ENCODE results near the gene CNKSR1.

Gene CNKSR1

GRCh38 chr1:26184086-26184485, 6.8 kb downstream of the CNKSR1 start:
- TF ChIP-seq GATA2 (IDR thresholded peaks at IDR 0.05; ENCODE audit: low read depth, low read length) (no peak), GATA3 (IDR thresholded peaks at IDR 0.05; ENCODE audit: low read depth, low read length) (no peak)

GRCh38 chr1:26184883-26185282, 7.6 kb downstream of the CNKSR1 start:
- TF ChIP-seq GATA3 (IDR thresholded peaks at IDR 0.05; ENCODE audit: low read depth, low read length) (no peak), GATA2 (IDR thresholded peaks at IDR 0.05; ENCODE audit: low read depth, low read length) (no peak)

- no peak for TF ChIP-seq GATA2 (IDR thresholded peaks at IDR 0.05; ENCODE audit: low read depth, low read length)
- no peak for TF ChIP-seq GATA3 (IDR thresholded peaks at IDR 0.05; ENCODE audit: low read depth, low read length)
Observed at GRCh38 chr1:26187882-26188281, 10.6 kb downstream of the CNKSR1 start.

GRCh38 chr1:26188477-26188876, 11.2 kb downstream of the CNKSR1 start:
- TF ChIP-seq GATA3 (IDR thresholded peaks at IDR 0.05; ENCODE audit: low read depth, low read length) (no peak), GATA2 (IDR thresholded peaks at IDR 0.05; ENCODE audit: low read depth, low read length) (no peak)

- TF ChIP-seq GATA3 (IDR thresholded peaks at IDR 0.05; ENCODE audit: low read depth, low read length) (no peak), GATA2 (IDR thresholded peaks at IDR 0.05; ENCODE audit: low read depth, low read length) (no peak)
Observed at GRCh38 chr1:26189331-26189730, 12.0 kb downstream of the CNKSR1 start.

GRCh38 chr1:26189751-26190275, 12.5 kb downstream of the CNKSR1 start:
- TF ChIP-seq GATA3 (IDR thresholded peaks at IDR 0.05; ENCODE audit: low read depth, low read length) = no peak
- TF ChIP-seq GATA2 (IDR thresholded peaks at IDR 0.05; ENCODE audit: low read depth, low read length) = no peak

- TF ChIP-seq GATA3 (IDR thresholded peaks at IDR 0.05; ENCODE audit: low read depth, low read length) = no peak
- no peak for TF ChIP-seq GATA2 (IDR thresholded peaks at IDR 0.05; ENCODE audit: low read depth, low read length)
Observed at GRCh38 chr1:26190373-26190987, 13.2 kb downstream of the CNKSR1 start, which contains the start of gene CATSPER4. TSS of gene CATSPER4 (plus strand) at chr1:26190602. CDS start at chr1:26190628, 26 bp downstream.

- TF ChIP-seq GATA2 (IDR thresholded peaks at IDR 0.05; ENCODE audit: low read depth, low read length) (no peak), GATA3 (IDR thresholded peaks at IDR 0.05; ENCODE audit: low read depth, low read length) (no peak)
Observed at GRCh38 chr1:26191739-26192138, 14.4 kb downstream of the CNKSR1 start.

- TF ChIP-seq GATA2 (IDR thresholded peaks at IDR 0.05; ENCODE audit: low read depth, low read length) = no peak
- no peak for TF ChIP-seq GATA3 (IDR thresholded peaks at IDR 0.05; ENCODE audit: low read depth, low read length)
Observed at GRCh38 chr1:26195805-26196204, 18.5 kb downstream of the CNKSR1 start.

GRCh38 chr1:26197301-26197700, 20.0 kb downstream of the CNKSR1 start:
- no peak for TF ChIP-seq GATA2 (IDR thresholded peaks at IDR 0.05; ENCODE audit: low read depth, low read length)
- TF ChIP-seq GATA3 (IDR thresholded peaks at IDR 0.05; ENCODE audit: low read depth, low read length) = no peak

GRCh38 chr1:26197813-26198212, 20.5 kb downstream of the CNKSR1 start:
- TF ChIP-seq GATA3 (IDR thresholded peaks at IDR 0.05; ENCODE audit: low read depth, low read length) (no peak), GATA2 (IDR thresholded peaks at IDR 0.05; ENCODE audit: low read depth, low read length) (no peak)

- TF ChIP-seq GATA2 (IDR thresholded peaks at IDR 0.05; ENCODE audit: low read depth, low read length) (no peak), GATA3 (IDR thresholded peaks at IDR 0.05; ENCODE audit: low read depth, low read length) (no peak)
Observed at GRCh38 chr1:26200413-26200812, 23.1 kb downstream of the CNKSR1 start.

- TF ChIP-seq GATA2 (IDR thresholded peaks at IDR 0.05; ENCODE audit: low read depth, low read length) (no peak), GATA3 (IDR thresholded peaks at IDR 0.05; ENCODE audit: low read depth, low read length) (no peak)
Observed at GRCh38 chr1:26203642-26204318, 26.5 kb downstream of the CNKSR1 start.

GRCh38 chr1:26210147-26210870, 33.0 kb downstream of the CNKSR1 start:
- TF ChIP-seq GATA2 (IDR thresholded peaks at IDR 0.05; ENCODE audit: low read depth, low read length) (no peak), GATA3 (IDR thresholded peaks at IDR 0.05; ENCODE audit: low read depth, low read length) (no peak)
